Measurements from ENCODE around the gene THRA.

Gene THRA

DNA sequence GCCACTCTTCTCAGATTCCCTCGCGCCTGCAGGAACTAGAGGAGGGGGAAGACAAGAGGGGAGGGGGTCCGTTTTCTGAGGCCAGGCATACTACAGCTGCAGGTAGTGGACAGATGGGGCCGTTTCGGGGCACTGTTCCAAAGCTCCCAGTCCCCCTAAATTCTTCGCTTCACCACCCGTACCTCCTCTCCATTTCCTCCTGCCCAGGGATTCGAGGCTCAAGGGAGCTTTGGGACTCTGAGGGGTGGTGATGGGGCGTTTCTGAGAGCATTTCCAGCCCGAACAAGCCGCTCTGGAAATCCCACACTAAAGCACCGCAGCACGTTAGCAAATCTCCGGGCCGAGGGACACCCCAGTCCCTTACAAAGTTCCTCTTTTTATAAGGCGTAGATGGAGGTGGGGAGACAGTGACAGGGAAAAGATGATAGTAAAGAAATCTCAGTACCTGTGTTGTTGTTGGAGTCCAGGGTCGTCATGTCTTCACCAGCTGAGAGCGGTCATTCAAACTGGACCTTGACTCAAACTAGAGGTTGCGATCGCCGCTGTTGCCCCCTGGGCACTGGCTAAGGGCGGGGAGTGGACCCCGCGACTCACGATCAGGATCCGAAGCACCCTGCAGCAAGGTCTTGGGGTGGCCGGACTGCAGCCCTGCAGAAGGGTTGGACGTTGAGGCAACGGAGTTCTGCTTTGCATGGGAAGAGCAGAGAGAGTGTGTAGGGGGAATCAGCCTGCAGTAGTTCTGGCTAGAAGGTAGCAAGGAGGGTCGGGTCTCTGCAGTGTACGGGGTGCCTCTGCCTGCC lies 37.1 kb downstream of the THRA start:
- no peak for DNase-seq (ENCODE audit: low read depth in 2 of 2)

DNA sequence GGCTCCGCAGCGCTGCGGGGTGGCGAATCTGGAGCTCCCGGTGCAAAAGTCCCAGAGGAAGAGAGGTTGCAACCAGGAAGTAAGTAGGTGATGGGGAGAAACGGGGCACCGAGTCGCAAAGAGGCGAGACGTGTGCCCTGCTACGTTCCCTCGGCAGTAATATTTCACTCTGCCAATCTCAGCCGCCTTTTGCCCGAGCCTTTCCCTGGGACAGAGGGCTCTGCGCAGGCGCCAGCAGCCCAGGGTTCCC lies 37.6 kb downstream of the THRA start, which contains the start of gene NR1D1:
NR1D1 (minus strand) TSS at position 171 of the 250 bp plus-strand sequence. CDS start 495 bp downstream, outside the sequence.
- no peak for DNase-seq (ENCODE audit: low read depth in 2 of 2)

GRCh38 chr17:40100669-40101366 lies 38.1 kb downstream of the THRA start:
- peak; percentile 84 to 87 for DNase-seq (ENCODE audit: low read depth in 2 of 2)

DNA sequence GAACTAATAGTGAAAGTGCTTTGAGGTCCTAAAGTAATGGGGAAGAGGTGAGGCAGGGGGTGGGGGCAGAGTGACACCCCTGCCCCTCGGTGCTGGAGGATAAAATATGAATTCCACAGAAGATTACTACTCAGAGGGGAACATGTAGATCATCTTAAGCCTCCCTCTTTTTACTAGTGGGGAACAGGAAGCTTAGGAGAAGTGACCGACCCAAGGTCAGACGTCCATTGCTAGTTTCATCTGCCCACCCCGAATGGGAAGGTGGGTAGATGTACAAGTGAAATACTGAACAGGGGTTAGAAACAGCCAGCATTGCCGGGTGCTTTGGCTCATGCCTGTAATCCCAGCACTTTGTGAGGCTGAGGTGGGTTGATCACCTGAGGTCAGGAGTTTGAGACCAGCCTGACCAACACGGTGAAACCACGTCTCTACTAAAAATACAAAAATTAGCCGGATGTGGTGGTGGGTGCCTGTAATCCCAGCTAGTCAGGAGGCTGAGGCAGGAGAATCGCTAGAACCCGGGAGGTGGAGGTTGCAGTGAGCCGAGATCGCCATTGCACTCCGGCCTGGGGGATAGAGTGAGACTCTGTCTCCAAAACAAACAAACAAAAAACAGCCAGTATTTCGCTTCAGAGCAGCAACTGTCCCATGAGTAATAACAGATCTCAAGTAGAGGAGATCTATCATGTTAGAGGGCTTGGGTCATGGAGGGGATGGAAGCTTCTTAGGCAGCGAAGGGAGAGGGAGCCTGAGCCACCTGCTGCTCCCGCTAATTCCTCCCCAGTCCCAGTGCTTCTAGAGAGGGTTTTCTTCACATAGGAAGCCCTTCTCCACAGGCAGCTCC lies 38.8 kb downstream of the THRA start:
- no peak for DNase-seq (ENCODE audit: low read depth in 2 of 2)

- DNase-seq (ENCODE audit: low read depth in 2 of 2) = no peak
These were observed 40.4 kb downstream of the THRA start for GRCh38 chr17:40103071-40103661.

- no peak for DNase-seq (ENCODE audit: low read depth in 2 of 2)
These were observed 40.9 kb downstream of the THRA start for GRCh38 chr17:40103688-40104087.

- no peak for DNase-seq (ENCODE audit: low read depth in 2 of 2)
These were observed 42.1 kb downstream of the THRA start for GRCh38 chr17:40104594-40105486.

DNA sequence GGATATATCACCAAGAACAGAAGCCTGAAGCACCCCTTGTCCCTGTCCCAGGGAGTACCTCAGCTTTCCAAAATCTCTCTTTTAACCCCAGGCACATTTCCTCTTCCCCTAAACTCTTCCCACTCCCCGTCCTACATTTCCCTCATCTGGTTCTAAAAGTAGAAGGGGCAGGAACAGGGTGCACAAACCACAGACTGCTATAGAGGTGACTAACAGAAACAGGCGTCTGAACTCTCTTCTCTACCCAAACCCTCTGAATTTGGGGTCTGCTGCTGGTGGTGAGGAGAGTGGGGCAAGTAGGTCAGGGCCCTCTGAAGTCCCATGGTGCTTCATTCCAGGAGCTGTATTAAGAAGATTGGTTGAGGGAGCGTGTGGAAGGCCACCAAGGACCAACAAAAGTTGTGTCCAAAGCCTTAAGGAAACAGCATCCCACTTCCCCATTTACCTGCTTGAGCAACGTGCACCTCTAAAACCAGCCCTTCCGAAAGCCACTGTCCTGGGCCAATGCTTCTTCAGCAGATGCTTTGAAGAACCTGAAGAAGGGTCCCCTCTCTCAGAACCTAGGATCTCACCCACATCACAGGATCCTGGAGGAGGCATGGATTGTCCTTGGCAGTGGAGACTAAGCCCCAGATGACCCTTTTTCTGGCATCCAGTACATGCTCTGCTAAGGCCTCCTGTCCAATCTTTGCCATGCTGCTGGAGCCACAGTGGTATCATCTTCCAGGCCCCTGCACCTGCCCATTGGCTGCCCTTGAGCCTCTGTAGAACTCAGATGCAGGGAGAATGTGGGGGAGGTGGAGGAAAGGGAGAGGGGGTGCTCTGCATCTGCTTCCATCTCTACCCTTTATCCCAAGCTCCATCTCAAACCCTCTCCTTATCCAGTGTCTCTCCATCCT lies 43.3 kb downstream of the THRA start:
- no peak for DNase-seq (ENCODE audit: low read depth in 2 of 2)

DNA sequence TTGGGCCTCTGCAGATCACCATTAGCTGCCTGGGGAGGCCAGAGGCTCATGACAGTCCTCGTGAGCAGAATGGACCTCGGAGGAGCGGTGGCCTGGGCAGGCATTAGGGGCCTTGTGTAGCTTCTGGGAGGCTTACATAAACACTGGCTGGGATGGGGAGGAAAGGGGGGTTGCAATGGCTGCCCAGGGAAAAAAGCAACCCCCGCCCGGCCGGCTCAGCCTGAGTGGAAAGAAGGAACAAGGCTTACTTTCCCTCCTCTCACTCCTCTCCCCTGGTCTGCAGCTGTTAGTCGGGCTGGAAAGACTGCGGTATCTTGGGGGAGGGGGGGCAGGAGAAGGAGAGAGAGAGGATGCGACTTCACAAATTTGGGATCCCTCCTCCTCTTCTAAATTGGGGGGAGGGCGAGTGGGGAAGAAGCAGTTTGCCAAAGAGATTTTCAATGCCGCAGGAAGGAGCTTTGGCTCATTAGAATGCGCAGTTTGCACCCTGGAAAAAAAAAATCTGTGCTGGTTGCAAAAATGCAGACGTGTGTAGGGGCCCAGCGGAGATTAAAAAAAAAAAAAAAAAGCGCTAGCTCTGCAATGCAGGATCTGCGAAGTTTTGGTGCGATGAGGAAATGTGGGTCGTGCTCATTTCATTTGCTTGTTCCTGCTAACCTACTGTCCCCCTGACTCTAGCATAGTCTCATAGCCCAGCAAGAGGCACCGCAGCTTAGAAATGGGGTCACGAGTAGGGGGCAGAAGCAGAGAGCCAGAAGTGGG lies 44.2 kb downstream of the THRA start:
- DNase-seq (ENCODE audit: low read depth in 2 of 2) = no peak

DNA sequence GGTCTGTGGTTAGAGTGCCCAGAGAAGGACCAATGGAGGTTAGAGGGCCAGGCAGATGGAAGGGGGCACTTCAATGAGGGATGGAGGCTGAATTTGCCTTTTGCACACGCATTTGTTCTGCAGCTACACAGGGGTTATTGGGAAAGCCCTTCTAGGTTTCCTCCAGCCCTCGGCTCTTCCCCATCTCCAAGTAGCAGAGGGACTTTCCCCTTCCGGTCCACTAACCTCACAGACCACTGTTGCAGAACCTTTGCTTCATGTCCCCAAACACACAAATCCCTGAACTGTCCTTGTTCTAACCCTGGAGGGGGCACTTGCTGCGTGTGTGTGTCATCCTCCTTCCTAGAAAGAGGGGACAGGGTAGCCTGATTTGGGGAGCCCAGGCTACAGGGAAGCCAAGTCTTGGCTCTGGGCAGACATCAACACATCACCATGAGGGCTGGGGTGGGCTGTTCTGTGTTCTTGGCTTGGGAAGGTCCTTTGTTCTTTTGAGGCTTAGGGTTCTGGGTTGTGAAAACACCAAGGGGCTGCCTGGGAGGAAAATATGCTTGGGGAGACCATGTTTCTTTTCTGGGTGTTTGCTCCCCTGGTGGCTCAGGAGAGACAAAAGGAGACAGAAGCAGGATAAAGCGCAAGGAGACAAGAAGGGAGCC lies 44.9 kb downstream of the THRA start:
- no peak for DNase-seq (ENCODE audit: low read depth in 2 of 2)

DNA sequence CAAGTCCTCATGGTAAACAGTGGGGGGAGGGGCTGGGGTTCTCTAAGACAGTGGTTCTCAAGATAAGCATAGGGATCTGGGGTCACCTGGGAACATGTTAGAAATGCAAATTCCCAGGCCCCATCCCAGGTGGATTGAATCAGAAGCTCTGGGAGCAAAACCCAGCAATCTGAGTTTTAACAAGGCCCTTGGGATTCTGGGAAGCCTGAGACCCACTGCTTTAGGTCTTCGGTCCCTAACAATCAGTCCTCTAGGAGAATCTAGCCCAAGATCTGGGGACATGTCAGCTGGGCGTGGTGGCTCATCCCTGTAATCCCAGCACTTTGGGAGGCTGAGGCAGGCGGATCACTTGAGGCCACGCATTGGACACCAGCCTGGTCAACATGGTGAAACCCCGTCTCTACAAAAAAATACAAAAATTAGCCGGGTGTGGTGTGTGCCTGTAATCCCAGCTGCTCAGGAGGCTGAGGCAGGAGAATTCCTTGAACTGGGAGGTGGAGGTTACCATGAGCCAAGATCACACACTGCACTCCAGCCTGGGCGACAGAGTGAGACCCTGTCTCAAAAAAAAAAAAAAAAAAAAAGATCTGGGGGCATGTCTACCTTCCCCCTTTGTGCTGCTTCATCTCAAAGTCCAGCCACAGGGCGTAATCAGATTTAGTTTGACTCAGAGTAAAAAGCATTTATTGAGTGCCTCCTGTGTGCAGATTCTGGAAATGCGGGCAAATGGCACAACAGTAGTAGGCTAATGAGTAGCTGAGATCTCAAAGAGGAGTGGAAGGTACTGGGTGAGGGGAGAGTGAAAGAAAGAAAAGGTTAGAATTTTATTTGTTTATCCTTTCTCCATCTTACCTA lies 46.4 kb downstream of the THRA start:
- no peak for DNase-seq (ENCODE audit: low read depth in 2 of 2)

DNA sequence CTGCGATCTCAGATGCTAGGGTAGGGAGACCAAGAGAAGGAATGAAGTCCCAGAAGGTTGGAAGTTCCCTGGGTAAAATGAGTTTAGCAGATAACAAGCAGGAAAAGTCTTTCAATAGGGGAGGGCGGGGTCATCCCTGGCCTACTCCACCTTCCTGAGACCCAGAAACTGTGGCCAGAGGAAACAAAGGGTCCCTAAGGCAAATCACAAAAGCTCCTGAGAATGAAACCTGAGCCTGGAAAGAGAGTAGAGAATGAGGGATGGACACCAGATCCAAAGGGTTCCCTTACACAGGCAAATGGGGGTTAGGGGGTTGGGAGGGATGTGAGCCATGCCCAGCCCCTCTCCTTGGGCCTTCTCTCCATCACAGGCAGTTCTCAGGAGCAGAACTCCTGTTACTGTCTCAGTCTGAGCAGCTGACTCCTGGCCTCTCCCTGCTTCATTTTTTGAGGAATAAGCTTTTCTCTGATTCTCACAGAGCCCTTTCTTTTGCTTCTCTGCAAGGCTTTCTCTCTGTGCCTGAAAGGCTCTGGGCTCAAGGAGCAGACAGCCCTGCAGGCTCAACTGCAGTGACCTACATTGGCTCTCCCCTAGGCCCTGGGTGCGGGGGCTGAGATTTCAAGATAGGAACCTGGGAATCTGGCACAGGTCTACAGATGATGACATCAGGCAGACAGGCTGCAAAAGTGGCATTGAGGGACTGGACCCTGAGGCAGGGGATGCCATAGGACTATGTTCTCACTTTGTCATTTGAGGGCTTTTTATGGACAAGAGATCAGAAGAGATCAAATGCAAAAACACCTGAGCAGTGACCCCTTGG lies 47.5 kb downstream of the THRA start:
- no peak for DNase-seq (ENCODE audit: low read depth in 2 of 2)

GRCh38 chr17:40111221-40112128 lies 48.7 kb downstream of the THRA start:
- DNase-seq (ENCODE audit: low read depth in 2 of 2) = no peak

DNA sequence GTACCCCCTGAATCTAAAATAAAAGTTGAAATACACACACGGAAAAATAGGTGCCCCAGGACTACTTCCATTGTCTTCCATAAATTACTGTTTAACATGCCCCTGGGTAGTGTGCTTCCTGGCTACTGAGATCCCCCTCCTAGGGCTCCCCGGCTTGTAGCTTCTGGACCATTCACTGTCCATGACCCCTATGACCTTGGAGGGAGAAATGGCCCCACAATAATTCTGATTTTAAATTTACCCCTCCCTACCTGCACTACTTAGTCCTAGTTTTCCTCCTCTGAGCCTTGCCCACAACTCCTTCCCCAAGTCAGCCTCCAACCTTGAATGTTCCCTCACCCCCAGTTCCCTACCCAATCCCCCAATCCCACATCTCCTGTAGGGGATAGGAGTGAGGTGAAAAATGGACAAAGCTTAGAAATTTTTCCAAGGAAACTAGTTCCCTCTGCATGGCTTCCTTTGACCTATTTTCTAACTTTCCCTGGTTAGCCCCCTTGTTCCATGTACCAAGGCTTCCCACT lies 49.5 kb downstream of the THRA start:
- no peak for DNase-seq (ENCODE audit: low read depth in 2 of 2)

DNA sequence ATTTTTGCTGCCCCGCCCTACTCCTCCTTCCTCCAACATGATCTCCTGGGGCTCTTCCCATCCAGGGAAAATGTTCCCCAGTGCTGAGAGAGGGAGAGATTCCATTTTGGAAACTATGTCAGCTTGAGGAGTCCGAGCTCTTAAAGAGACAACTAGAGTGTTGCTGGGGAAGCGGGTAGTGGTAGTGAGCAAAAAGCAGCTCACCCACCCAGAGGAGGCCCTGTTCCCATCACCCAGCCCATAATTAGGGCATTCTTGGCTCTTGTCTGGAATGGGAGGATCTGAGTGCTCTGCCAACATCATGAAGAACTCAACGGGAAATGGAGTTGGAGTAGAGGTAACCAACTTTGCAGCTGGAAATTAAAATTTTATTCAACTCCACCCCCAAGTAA lies 49.9 kb downstream of the THRA start:
- DNase-seq (ENCODE audit: low read depth in 2 of 2) = no peak
